PC-9 (cell line): ENCODE measurements around the gene PRKAR2B.

Source experiments
- CTCF ChIP-seq: fragments of 200-600 bp; sonication (generic); conservative IDR thresholded peaks from 2 replicates; pipeline ENCODE4 v1.6.1; 2017; ENCODE audit warnings: mixed run types, antibody characterized with exemption, mild to moderate bottlenecking, moderate library complexity
- EZH2 ChIP-seq: fragments of 200-600 bp; sonication (generic); IDR thresholded peaks from 2 replicates; pipeline ENCODE4 v1.8.0; 2017; ENCODE audit warnings: antibody characterized with exemption, low read depth

- no peak for TF ChIP-seq CTCF
- TF ChIP-seq EZH2: no peak
Observed at GRCh38 chr7:107172276-107173032, 127.9 kb downstream of the PRKAR2B start.
